HG02981 (cell line): Measurements from ENCODE around the gene WDR46.

Source experiments
- ATAC-seq: cut with Tn5 transposase; IDR thresholded peaks from one replicate; pipeline ENCODE4 v1.9.1; 2021; ENCODE audit warnings: mild to moderate bottlenecking, moderate library complexity; ENCODE audit not compliant: unreplicated experiment

The WDR46 gene

DNA sequence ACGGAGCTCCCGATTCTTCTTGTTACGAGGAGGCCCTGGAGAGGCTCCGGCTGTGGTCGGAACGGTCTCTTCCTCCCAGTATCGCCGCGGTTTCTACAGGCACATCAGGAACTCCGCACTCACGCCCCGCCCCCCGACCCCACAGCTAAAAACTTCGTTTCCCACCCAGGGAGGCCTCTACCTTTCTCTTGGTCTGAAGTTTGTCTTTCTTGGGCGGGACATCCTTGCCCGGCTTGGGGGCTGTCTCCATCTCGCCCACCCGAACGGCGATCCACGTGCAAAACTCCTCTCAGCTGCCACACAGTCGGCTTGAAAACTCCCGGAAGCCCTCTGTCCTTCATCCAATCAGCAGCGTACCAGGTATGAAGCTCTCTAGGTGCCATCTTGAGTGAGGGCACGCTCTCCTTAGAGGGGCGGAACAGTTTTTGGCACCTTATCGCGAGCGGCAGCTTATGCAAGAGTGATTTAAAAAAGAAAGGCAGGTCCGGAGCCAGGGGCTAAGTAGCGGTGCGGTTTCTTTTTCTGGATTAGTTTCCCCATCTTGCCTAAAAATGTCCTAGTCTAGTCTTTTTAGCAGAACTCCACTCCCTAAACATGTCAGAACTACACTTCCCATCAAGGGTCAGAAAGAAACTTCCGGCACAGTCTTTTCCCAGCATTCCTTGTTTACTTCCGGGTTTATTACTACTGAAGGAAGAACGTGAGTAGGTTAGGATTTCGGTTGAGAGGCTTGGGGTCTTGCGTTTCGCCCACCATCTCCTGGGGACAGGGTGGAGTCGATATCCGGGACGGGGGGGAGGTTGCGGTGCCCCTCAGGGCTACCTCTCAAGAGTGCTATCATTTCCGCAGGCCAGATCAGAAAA is at the start of gene WDR46, which contains the start of gene PFDN6:
Gene WDR46 (minus strand): TSS at position 319 of the 863 bp plus-strand sequence. CDS start 69 bp downstream, at position 250.
Gene PFDN6 (plus strand): TSS at position 681 of the 863 bp plus-strand sequence. CDS start 256 bp downstream, outside the sequence.
- ATAC-seq, result peak; percentile 80

DNA sequence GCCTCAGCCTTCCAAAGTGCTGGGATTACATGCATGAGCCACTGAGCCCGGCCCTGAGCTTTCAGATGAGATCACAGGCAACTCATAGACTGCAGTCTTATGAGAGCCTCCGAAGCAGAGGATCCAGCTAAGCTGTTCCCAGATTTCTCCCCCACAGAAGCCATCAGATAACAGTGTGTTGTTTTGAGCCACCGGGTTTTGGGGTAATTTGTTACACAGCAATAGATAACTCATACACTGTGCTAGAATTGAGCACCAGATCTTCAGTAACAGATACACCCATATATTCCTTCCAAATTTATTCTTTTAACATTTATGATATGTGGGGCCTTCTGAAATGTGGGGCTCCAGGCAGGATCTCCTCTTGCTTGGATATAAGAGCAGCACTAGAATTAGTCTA is 47.5 kb upstream of the WDR46 start:
- no peak for ATAC-seq

GRCh38 chr6:33335916-33336315 is 46.9 kb upstream of the WDR46 start:
- no peak for ATAC-seq

- no peak for ATAC-seq
Observed at GRCh38 chr6:33333666-33334065, 44.6 kb upstream of the WDR46 start.

GRCh38 chr6:33330736-33331135 is 41.7 kb upstream of the WDR46 start:
- no peak for ATAC-seq

GRCh38 chr6:33329058-33329457 is 40.0 kb upstream of the WDR46 start:
- no peak for ATAC-seq

- no peak for ATAC-seq
Observed at GRCh38 chr6:33324125-33324524, 35.1 kb upstream of the WDR46 start.

- no peak for ATAC-seq
Observed at GRCh38 chr6:33323623-33323948, 34.5 kb upstream of the WDR46 start.

- ATAC-seq, result no peak
Observed at GRCh38 chr6:33321227-33321626, 32.2 kb upstream of the WDR46 start.

GRCh38 chr6:33320315-33321181 is 31.5 kb upstream of the WDR46 start:
- no peak for ATAC-seq

DNA sequence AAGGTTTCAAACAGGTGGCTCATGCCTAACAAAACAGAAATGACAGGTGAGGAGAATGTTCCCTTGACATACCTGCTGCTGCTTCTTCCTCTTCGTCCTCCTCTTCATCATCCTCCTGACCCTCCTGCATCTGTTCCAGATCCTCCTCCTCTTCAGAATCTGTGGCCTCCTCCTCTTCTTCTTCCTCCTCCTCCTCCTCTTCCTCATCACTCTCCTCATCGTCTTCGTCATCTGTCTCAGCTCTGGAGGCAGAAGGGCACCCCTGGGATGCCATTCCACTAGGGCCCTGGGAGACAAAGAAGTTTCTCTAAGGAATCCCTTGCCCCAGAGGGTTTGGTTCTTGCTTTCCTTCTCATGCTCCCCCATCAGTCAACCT is 30.9 kb upstream of the WDR46 start:
- ATAC-seq, result no peak

GRCh38 chr6:33318426-33319073 is 29.5 kb upstream of the WDR46 start:
- ATAC-seq, result no peak

GRCh38 chr6:33317669-33318425 is 28.8 kb upstream of the WDR46 start, which contains the start of gene ZBTB22:
ZBTB22 (minus strand) TSS chr6:33317744; CDS start chr6:33316916, 828 bp downstream.
- ATAC-seq, result peak; percentile 46

DNA sequence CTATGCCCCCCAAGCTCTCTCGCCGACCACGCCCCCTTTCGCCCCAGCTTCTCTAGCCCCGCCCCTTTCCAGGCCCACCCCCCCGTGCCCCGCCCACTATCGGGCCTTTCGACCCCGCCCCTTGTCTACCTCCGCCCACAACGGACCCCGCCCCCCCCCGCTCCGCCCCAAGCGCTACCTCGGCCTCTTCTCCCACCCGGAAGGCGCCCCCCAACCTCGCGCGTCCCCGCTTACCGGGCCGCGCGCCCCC is 28.3 kb upstream of the WDR46 start:
- ATAC-seq, result no peak

- no peak for ATAC-seq
Observed at GRCh38 chr6:33316603-33317418, 27.8 kb upstream of the WDR46 start.

GRCh38 chr6:33315793-33316602 is 27.0 kb upstream of the WDR46 start:
- no peak for ATAC-seq

DNA sequence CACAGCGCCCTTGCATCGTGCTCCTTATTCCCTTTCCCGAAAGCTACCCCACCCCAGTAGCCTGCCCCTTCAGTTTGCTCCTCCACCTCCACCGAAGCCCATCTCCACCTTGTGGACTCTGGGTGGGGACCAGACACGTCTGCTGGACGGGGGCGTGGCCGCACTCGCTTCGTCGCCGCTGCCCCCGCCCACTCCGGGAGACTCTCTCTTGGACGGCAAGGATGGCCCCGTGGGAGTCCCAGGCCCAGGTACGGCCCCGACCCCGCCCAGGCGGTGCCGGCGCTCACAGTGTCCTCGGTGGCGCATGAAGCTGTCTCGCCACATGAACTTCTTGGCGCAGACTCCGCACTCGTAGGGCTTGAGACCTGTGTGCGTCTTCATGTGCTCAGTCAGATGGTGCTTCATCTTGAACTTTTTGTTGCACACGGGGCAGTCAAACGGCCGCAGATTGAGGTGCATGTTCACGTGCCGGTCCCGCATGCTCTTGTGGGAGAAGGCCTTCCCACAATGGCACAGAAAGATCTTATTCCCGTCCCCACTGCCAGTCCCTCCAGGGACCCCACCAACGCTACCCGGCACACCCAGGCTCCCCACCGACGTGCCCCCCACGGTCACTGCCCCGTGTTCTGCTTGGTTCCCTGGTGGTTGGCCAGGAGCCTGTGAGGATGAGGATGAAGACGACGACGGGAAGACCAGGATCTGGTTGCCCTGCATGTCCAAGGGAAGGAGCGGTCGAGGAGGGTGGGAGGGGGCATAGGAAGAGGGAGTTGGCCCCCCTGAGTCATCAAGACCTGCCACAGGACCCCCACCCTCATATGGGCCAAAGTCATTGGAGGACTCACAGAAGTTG is 26.1 kb upstream of the WDR46 start:
- no peak for ATAC-seq

DNA sequence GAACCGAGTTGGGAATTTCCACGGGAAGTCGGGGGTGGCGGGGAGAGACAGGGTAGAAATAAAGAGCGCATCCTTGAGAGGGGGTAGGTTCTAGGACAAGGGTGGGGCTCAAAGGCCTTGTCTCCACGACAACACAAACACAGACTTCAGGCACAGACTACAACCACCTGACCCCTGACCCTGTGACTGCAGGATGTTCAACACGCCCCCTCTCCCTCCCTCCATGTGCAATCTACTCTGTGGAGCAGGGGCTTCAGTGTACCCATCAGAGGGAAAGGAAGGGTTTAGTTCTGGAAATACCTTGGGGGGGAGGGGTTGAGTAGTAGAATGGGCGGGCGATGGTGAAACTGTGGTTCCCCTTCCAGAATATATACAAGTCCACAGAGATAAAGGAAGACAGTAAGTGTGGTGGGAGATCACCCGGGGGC is 25.5 kb upstream of the WDR46 start:
- ATAC-seq, result no peak
